GM19193 (cell line): ENCODE data around the gene CAPN7.
A peak's percentile ranks its signal among the peaks of the same experiment; 100 is the strongest.

Experiments
- POLR2A ChIP-seq: IDR thresholded peaks from 4 replicates; pipeline ENCODE4 v1.6.1; 2011; ENCODE audit not compliant: insufficient read depth, insufficient read length; ENCODE audit errors: extremely low read depth

CAPN7 gene

GRCh38 chr3:15220056-15220455, 14.0 kb downstream of the CAPN7 start:
- TF ChIP-seq POLR2A = no peak

DNA sequence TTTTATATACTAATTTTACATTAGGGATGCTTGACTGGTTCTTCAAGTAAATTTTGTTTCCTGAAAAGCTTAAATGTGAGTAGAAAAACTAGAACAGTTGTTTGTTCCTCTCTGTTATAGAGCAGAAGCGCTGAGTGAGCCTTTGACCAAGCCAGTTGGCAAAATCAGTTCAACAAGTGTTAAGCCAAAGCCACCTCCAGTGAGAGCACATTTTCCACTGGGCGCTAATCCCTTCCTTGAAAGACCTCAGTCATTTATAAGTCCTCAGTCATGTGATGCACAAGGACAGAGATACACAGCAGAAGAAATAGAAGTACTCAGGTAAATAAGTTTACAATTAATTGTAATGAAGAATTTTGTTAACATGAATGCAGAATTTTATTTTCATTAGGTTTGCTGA, 14.6 kb downstream of the CAPN7 start:
- TF ChIP-seq POLR2A = no peak

- no peak for TF ChIP-seq POLR2A
Observed at GRCh38 chr3:15221574-15222217, 15.7 kb downstream of the CAPN7 start.

GRCh38 chr3:15223685-15224572, 17.9 kb downstream of the CAPN7 start:
- no peak for TF ChIP-seq POLR2A

- TF ChIP-seq POLR2A = no peak
Observed at GRCh38 chr3:15228147-15228546, 22.1 kb downstream of the CAPN7 start.

- TF ChIP-seq POLR2A = no peak
Observed at GRCh38 chr3:15229262-15229661, 23.2 kb downstream of the CAPN7 start.

- no peak for TF ChIP-seq POLR2A
Observed at GRCh38 chr3:15241341-15241740, 35.3 kb downstream of the CAPN7 start.

GRCh38 chr3:15243822-15244482, 37.9 kb downstream of the CAPN7 start:
- no peak for TF ChIP-seq POLR2A

DNA sequence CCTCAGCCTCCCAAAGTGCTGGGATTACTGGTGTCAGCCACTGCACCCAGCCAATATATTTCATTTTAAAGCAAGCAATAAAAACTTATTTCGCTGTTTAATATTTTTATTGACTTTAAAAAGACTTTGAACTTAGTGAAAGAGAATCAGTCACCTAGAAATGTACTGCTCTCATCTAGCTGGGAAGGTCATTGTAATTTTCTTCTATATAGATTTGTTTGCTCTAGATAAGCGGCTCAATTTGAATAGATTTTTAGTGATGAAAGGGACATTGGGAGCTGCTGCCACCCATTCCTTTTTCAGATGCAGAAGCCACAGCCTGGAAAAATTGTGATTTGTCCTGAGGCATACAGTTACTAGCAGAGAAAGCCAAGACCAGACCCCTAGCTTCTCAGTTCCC, 40.1 kb downstream of the CAPN7 start:
- no peak for TF ChIP-seq POLR2A

GRCh38 chr3:15253023-15253697, 47.1 kb downstream of the CAPN7 start:
- TF ChIP-seq POLR2A = no peak

GRCh38 chr3:15255215-15255614, 49.2 kb downstream of the CAPN7 start:
- no peak for TF ChIP-seq POLR2A

DNA sequence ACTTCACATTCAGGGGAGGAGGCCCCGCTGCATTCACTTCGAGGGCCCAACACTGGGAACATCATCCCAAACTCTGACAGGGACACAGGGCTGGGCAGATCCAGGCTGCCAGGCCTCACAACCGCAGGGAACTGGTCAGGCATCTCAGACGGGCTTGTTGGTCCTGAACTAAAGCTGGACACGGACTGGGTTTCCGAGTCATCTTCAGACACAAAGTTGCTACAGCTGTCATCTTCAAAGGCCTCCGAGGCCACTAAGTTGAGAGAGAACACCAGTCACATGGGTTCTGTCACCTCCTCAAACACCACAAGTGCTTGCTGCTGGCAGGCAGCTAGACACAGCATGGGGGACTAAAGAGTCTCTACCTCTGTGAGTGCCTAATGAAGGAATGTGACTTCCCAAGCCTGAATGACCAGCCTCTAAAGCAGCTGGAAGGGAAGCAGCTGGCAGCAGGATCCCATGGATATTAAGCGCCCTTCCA, 50.9 kb downstream of the CAPN7 start:
- TF ChIP-seq POLR2A = no peak

DNA sequence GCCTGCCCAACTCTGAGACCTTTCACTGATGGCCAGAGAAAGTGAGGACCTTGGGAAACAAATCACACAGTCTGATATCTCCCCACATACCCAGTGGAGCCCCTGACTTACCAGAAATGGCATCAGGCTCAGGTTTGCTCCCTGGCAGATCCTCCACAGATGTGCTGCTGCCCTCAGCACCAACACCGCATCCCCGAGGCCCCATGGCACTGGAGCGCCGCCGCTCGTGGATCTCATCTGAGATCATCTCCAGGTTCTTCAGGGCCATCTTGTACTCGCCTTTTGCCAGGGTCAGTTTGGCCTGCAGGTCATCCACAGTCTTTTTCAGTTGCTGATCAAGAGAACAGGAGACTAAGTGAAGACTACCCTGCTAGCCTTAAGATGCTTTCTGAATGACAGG, 52.7 kb downstream of the CAPN7 start:
- TF ChIP-seq POLR2A = no peak

- TF ChIP-seq POLR2A = peak; percentile 5
Observed at GRCh38 chr3:15260531-15260930, 54.5 kb downstream of the CAPN7 start.

- TF ChIP-seq POLR2A = no peak
Observed at GRCh38 chr3:15261274-15261673, 55.2 kb downstream of the CAPN7 start.
